ENCODE measurements around the gene TMEM263.

Gene TMEM263

DNA sequence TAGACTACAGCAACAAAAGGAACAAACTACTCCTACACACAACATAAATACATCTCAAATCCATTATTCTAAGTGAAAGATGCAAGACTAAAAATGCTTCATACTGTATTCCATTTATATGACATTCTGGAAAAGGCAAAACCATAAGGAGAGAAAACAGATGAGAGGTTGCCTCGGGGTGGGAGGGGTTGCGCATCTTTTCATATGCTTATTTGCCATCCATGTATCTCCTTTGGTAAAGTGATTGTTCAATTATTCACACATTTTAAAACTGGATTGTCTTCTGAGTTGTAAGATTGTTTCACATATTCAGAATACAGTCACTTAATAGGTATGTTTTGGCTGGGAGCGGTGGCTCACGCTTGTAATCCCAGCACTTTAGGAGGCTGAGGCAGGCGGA, 5.1 kb upstream of the TMEM263 start:
- DNase-seq, result no peak

DNA sequence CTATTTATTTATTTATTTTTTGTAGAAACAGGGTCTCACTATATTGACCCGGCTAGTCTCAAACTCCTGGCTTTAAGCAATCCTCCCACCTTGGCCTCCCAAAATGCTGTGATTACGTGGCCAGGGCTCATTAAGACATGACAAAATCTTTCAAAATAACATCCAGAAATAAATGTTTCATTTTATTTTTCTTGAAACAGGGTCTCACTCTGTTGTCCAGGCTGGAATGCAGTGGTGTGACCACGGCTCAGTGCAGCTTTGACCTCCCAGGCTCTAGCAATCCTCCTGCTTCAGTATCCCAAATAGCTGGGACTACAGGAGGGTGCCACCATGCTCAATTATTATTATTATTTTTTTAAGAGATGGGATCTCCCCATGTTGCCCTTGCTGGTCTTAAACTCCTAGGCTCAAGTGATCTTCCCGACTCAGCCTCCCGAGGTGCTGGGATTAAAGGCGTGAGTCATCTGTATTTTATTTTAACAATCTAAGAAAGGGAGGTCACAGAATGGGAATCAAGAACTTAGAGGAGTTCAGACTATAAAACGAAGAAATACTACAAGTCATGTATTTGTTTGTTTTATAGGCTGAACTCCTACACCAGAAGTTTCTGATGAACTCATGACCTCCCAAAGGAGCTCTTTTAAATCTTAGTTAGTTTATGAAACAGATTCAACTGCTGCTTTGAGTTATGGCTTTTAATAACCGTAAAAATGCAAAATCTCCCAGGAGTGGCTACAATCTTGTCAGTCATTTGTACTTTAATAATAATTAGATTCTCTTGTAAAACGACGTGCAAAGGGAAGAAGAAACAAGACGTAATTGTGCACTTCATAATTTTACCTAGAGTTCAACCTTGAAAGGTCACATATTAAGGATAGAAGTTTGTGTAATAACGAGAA, 2.1 kb upstream of the TMEM263 start:
- DNase-seq, result no peak

GRCh38 chr12:106954462-106955376, 988 bp upstream of the TMEM263 start:
- no peak for DNase-seq

DNA sequence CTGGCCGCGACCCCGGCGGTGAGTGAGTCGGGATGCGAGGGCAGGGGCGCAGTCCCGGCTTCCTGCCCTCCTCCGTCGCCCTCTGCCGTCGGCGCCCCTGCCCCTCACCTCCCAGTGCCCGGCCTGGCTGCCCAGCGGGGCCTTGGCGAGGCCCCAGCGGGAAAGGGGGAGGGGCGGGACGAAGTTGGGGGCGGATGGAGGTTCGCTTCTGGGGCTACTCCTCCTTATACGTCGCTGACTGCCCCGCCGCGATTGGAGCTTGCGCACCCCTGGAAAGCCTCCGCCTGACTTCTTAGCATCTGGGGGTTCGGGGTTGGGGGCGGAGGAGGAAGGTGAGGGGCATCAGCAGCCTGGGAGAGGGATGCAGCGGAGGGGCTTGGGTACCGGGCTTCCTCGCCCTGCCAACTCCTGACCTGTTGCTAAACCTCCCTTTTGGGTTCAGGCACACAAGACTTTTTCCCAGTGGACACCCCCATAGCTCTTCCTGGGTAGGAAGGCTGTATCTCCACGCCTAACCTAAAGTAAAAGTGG, 406 bp downstream of the TMEM263 start:
- DNase-seq, result no peak

DNA sequence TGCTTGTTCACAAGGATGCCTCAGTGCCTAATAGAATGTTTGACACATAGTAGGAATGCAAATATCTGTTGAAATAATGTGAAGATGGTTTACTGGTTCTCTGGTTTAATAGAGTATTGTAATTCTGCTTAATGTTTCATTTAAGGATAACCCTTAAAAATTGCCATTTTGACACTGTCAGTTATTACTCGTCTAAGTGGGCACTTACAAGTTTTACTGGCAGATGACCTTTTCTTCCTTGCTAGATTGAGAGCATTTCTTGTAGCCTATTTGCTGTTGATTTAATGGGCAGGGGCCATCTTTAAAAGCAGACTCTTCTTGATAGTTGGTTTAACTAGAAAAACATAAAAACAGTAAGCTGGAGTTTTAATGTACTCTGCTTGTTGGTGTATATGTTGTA, 1.9 kb downstream of the TMEM263 start:
- DNase-seq, result no peak

DNA sequence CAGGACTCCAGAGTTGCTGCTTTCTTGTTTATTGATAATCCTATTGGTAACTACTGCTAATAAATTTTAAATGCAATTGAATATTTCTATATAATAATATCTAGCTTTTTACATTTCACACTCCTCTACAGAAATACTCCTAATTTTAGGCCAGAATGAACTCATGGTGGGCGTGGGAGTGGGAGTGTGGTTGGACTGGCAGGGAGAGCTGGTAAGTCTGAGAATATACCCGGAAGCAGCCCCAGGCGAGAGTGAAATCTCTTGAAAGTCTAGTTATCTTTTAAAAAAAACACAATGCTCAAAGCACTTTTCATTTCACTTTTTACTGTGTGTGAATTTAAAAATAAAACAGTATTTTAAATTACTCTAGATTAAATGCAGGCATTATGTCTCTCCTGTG, 4.7 kb downstream of the TMEM263 start:
- DNase-seq, result no peak

- DNase-seq, result no peak
Measured at GRCh38 chr12:106962286-106962685, 6.6 kb downstream of the TMEM263 start.

DNA sequence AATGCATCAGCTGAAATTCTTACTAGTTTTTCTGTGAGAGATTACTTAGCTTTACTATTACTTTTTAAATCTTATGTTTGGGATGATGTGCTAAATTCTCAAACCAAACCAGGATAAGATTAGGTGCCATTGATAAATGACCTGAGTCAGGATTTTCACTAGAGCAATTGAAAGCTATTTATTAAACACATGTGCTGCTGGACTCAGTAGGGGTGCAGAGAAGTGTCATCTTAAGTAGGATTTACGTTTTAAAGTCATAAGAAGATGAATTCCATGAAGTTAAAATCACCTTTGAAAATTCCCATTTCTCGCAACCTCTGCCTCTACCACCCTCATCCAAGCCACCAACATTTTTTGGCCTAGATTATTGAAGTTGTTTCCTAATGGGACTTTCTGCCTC, 8.8 kb downstream of the TMEM263 start:
- no peak for DNase-seq

DNA sequence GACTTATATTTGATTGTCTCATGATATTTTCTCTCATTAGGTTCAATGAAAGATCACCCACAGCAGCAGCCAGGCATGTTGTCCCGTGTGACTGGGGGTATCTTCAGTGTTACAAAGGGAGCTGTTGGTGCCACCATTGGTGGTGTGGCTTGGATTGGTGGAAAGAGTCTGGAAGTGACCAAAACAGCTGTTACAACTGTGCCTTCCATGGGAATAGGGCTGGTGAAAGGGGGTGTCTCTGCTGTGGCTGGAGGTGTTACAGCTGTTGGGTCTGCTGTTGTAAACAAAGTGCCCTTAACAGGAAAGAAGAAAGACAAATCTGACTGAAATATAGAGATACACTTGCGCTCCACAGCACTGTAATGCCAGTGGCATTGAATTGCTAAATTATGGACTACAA, 15.4 kb downstream of the TMEM263 start:
- no peak for DNase-seq

DNA sequence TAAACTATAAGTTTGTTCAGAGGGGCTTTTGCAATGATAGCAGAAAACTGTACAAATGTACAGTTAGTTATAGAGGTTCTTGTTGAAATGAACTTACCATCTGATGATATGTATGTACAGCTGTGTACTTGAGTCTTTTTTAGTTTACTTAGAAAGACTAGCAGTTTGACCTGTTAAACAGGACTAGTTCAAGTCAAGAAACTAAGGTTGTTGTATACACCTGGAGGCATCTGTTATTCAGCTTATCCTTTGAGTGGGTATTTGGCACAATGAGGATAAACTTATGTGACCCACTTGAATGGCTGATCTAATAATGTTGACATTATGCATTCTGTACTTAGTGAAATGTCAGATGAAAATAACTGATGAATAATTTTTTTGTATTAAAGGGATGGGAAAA, 17.8 kb downstream of the TMEM263 start:
- no peak for DNase-seq

GRCh38 chr12:106974511-106974910, 18.8 kb downstream of the TMEM263 start:
- no peak for DNase-seq

DNA sequence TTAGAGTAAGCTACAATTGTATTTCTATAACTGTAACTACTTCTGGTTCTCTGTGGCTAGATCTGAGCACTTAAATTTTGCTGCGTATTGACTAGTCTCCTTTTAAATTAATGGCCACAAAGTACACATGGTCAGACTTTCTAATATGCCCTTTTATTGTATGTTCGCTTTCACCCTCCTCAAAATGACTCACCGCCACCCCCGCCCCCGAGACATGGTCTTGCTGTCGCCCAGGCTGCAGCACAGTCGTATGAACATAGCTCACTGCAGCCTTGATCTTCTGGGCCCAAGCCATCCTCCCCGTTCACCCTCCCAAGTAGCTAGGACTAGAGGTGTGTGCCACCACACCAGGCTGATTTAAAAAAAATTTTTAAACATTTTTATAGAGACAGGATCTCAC, 19.4 kb downstream of the TMEM263 start:
- DNase-seq, result no peak

GRCh38 chr12:106975993-106976658, 20.4 kb downstream of the TMEM263 start:
- no peak for DNase-seq

DNA sequence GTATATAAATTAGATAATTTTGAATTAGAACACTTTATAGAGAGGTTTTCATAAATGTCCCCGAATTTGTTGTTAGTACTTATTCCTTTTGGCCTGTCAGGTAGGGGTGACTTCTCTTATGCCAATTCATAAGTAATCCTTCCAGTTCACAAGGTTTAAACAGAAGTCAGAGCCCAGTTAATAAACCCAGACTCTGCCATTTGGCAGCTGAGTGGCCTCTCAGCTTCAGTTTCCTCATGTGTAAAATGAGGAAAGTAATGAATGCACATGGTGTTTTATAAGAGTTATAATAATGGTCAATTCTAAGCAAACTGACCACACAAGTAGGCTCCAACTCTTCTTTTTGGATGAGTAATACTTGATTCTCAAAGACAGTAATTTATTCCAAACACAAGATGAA, 21.0 kb downstream of the TMEM263 start:
- DNase-seq, result no peak

- DNase-seq, result no peak
Measured at GRCh38 chr12:106978035-106978800, 22.5 kb downstream of the TMEM263 start.

- no peak for DNase-seq
Measured at GRCh38 chr12:106980944-106981343, 25.2 kb downstream of the TMEM263 start.

DNA sequence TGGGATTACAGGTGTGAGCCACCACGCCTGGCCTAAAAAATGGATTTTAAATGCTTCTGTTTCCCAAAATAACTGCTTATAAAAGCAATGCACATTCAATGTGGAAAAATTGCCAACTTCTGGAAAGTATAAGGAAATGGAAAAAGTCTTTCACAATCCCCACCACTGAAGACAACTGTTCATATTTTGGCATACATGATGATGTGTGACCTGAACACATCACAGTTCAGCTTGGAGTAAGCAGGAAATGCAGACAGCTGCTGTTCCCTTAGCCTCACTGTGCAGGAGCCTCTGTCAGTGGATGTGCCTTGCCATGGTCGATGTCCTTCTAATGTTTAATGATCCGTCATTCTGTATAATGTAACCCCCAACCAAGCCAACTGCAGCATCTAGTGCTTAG, 26.1 kb downstream of the TMEM263 start:
- DNase-seq, result no peak

GRCh38 chr12:106982229-106982628, 26.5 kb downstream of the TMEM263 start:
- DNase-seq, result no peak

- no peak for DNase-seq
Measured at GRCh38 chr12:106984588-106985137, 29.0 kb downstream of the TMEM263 start.

DNA sequence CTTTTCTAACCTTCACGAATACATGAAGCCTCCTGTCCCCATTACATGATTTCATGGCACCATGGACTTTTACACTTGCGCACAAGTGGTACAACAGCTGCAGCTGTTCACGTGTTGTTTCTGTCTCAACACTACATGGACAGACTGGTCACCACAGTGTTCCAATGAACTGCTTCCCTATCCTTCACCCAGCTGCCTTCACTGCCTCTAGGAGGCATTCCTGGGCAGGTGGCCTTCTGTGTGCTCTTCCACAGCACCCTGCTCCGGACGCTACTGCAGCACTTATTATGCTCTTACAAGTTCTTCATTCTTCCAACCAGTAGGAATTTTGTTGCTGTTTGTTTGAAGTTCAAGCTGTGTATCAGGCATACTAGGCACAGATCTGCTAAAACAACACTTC, 29.8 kb downstream of the TMEM263 start:
- no peak for DNase-seq

- no peak for DNase-seq
Measured at GRCh38 chr12:106986135-106986534, 30.4 kb downstream of the TMEM263 start.
